GM18867 (cell line): ENCODE measurements around the gene TSPYL2.

Source experiments
- ATAC-seq: cut with Tn5 transposase; IDR thresholded peaks from one replicate; pipeline ENCODE4 v1.9.1; 2021; ENCODE audit warnings: mild to moderate bottlenecking, moderate library complexity; ENCODE audit not compliant: unreplicated experiment

Gene TSPYL2

GRCh38 chrX:53116101-53116500, 33.9 kb downstream of the TSPYL2 start:
- no peak for ATAC-seq

GRCh38 chrX:53122013-53122412, 39.8 kb downstream of the TSPYL2 start:
- no peak for ATAC-seq

- ATAC-seq = no peak
Measured at GRCh38 chrX:53125506-53125905, 43.3 kb downstream of the TSPYL2 start.

GRCh38 chrX:53126377-53126776, 44.2 kb downstream of the TSPYL2 start:
- ATAC-seq = no peak

GRCh38 chrX:53128097-53128749, 46.1 kb downstream of the TSPYL2 start:
- ATAC-seq = no peak

GRCh38 chrX:53133400-53133799, 51.2 kb downstream of the TSPYL2 start:
- no peak for ATAC-seq

- no peak for ATAC-seq
Measured at GRCh38 chrX:53135581-53135980, 53.4 kb downstream of the TSPYL2 start.
